CD4-positive, alpha-beta T cell (primary cell): ENCODE data around the gene LMBR1L. TPM values are rescaled to one million over a fixed set of nuclear protein-coding genes. Genes with fewer than 3 reads are reported as not detected.

ENCODE experiments used
- ATAC-seq: fragments of 200-7000 bp; cut with Tn5 transposase; one replicate; pipeline ENCODE4 v1.10.0; 2022; ENCODE audit warnings: mild to moderate bottlenecking; ENCODE audit not compliant: poor library complexity
- CTCF ChIA-PET: fragments of 350-600 bp; sonication (Branson Sonifier 250); formaldehyde crosslinking; loops from one replicate; lab custom pipeline; 2021; ENCODE audit warnings: antibody characterized with exemption, inconsistent platforms; lab: Charles Lee
- POLR2A ChIA-PET: fragments of 350-600 bp; sonication (Branson Sonifier 250); formaldehyde crosslinking; loops from one replicate; lab custom pipeline; 2021; ENCODE audit warnings: antibody characterized with exemption, inconsistent platforms; lab: Charles Lee
- DNase-seq, 14 experiments: peaks; one replicate each; pipeline ENCODE4 v3.0.0-alpha.2; 2013 to 2020; ENCODE audit warnings: mixed read lengths in 2 of 14
- H3K27ac ChIP-seq, 2 donors: one replicate each; pipeline versions ENCODE4 v1.5.1 to v1.7.0; 2013; ENCODE audit warnings: low read length in 2 of 2, low read depth in 1 of 2, mild to moderate bottlenecking in 1 of 2
- H3K27me3 ChIP-seq, 2 experiments: 1 replicate in 1 of 2; 2 replicates in 1 of 2; pipeline versions ENCODE4 v1.6.1 to v1.7.0; 2013; ENCODE audit warnings: low read length in 2 of 2, control low read depth in 1 of 2, mild to moderate bottlenecking in 1 of 2, moderate library complexity in 1 of 2; ENCODE audit not compliant: insufficient read depth in 2 of 2, control insufficient read depth in 1 of 2
- H3K36me3 ChIP-seq: one replicate; pipeline ENCODE4 v1.6.1; 2013; ENCODE audit warnings: low read length, control low read depth; ENCODE audit not compliant: insufficient read depth
- H3K4me1 ChIP-seq: one replicate; pipeline ENCODE4 v1.6.1; 2013; ENCODE audit warnings: low read length, control low read depth; ENCODE audit not compliant: insufficient read depth
- H3K4me3 ChIP-seq: one replicate; pipeline ENCODE4 v1.5.1; 2013; ENCODE audit warnings: mild to moderate bottlenecking, low read length, moderate library complexity
- H3K9me3 ChIP-seq, 2 experiments: 1 replicate in 1 of 2; 2 replicates in 1 of 2; pipeline versions ENCODE4 v1.6.1 to v1.7.0; 2013; ENCODE audit warnings: low read length in 2 of 2, mild to moderate bottlenecking in 2 of 2, control low read depth in 1 of 2, moderate library complexity in 1 of 2; ENCODE audit not compliant: control insufficient read depth in 1 of 2, insufficient read depth in 1 of 2
- H3K27ac Mint-ChIP-seq: one replicate; pipeline ENCODE4 v1.8.0; 2020; ENCODE audit warnings: mixed read lengths
- H3K27me3 Mint-ChIP-seq: one replicate; pipeline ENCODE4 v1.8.0; 2021; ENCODE audit warnings: mixed read lengths
- H3K36me3 Mint-ChIP-seq: one replicate; pipeline ENCODE4 v1.8.0; 2021; ENCODE audit warnings: low read depth, mixed read lengths
- H3K4me1 Mint-ChIP-seq: one replicate; pipeline ENCODE4 v1.8.0; 2021; ENCODE audit warnings: low read depth, mixed read lengths
- H3K4me3 Mint-ChIP-seq: one replicate; pipeline ENCODE4 v1.8.0; 2020; ENCODE audit warnings: mild to moderate bottlenecking, mixed read lengths
- H3K9me3 Mint-ChIP-seq: one replicate; pipeline ENCODE4 v1.8.0; 2020; ENCODE audit warnings: mixed read lengths
- intact Hi-C, 2 experiments: fragments of 100-400 bp; cut with DNase I in 1 of 2; cut with micrococcal nuclease in 1 of 2; formaldehyde crosslinking; loops; one replicate each; pipeline versions ENCODE4 v1.15.1 to v1.9.0; 2023 to 2025; cut with DNase I, micrococcal nuclease
- total RNA-seq, 174 experiments: library from RNA in 2 of 174; stranded (reverse) in 2 of 174; gene quantifications; one replicate each; pipeline ENCODE4 v1.2.3 and lab custom pipeline; 2021 to 2026
- TF ChIP-seq, protein P1 (sequence below): fragments of 200-600 bp; IDR thresholded peaks from one replicate; pipeline ENCODE4 v1.8.0; 2022; ENCODE audit warnings: antibody characterized with exemption, mild to moderate bottlenecking

Gene LMBR1L
- total RNA-seq, 2 experiments from 2014 or later, result 401 to 418 TPM

DNA sequence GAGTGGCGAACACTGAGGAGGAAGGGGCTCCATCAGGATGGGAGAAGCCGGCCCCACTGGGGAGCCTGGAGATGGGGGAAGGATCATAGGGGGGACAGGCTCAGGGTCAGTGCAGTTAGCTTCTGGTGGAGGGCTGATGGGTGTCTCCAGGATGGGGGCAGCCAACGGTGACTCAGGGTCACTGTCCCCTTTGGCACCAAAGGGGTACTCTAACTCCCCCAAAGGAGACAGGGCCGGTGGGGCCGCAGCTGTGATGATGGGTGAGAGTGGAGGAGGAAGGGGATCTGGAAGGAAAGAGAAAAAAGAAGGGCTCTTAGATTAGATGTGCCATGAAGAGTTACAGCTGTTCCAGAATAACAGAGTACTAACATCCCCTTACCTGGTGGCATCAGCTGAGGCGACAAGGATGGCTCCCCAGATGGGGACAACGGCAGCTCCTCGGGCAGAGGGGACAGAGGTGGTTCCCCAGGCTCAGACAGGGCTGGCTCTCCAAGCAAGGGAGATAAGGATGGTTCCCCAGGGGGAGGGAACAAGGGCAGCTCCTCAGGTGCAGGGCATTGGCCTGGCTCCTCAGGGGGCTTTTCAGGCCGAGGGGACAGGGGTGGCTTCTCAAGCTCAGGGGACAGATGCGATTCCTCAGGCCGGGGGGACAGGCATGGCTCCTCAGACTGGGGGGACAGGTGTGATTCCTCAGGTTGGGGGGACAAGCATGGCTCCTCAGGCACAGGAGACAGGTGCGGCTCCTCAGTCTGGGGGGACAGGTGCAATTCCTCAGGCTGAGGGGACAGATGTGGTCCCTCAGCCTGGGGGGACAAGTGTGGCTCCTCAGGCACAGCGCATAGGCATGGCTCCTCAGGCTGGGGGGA is 59.9 kb downstream of the LMBR1L start:
- no peak overlapping the region for H3K27ac ChIP-seq
- intact Hi-C loops, result no loop called here
- TF ChIP-seq, protein P1, sequence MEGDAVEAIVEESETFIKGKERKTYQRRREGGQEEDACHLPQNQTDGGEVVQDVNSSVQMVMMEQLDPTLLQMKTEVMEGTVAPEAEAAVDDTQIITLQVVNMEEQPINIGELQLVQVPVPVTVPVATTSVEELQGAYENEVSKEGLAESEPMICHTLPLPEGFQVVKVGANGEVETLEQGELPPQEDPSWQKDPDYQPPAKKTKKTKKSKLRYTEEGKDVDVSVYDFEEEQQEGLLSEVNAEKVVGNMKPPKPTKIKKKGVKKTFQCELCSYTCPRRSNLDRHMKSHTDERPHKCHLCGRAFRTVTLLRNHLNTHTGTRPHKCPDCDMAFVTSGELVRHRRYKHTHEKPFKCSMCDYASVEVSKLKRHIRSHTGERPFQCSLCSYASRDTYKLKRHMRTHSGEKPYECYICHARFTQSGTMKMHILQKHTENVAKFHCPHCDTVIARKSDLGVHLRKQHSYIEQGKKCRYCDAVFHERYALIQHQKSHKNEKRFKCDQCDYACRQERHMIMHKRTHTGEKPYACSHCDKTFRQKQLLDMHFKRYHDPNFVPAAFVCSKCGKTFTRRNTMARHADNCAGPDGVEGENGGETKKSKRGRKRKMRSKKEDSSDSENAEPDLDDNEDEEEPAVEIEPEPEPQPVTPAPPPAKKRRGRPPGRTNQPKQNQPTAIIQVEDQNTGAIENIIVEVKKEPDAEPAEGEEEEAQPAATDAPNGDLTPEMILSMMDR, result no peak
- Mint-ChIP-seq H3K27me3 (no peaks in the 10 kb centered on the region), H3K27ac (no peak overlapping the region), H3K4me1 (peaks cover 18% of the 10 kb centered on the region), H3K9me3 (no peaks in the 10 kb centered on the region), H3K36me3 (peaks cover 97% of the 10 kb centered on the region), H3K4me3 (no peak overlapping the region)
- no peak overlapping the region for H3K4me3 ChIP-seq
- no peaks in the 10 kb centered on the region for H3K27me3 ChIP-seq
- DNase-seq, result no peak
- CTCF ChIA-PET, result interaction anchor here (0.9 kb wide), 1 partner anchor 160 kb away, joined by 3 read pairs; no protein-coding TSS in a partner anchor
- no peaks in the 10 kb centered on the region for H3K9me3 ChIP-seq
- H3K36me3 ChIP-seq, result peaks cover 95% of the 10 kb centered on the region
- ATAC-seq, result no peak
- peaks cover 20% of the 10 kb centered on the region for H3K4me1 ChIP-seq
- POLR2A ChIA-PET, result no interaction called here

GRCh38 chr12:49049566-49050224 is 61.0 kb downstream of the LMBR1L start:
- TF ChIP-seq, protein P1, result no peak
- POLR2A ChIA-PET, result no interaction called here
- H3K36me3 ChIP-seq, result peaks cover 98% of the 10 kb centered on the region
- H3K4me1 ChIP-seq, result peaks cover 10% of the 10 kb centered on the region
- Mint-ChIP-seq H3K27me3 (no peaks in the 10 kb centered on the region), H3K27ac (no peak overlapping the region), H3K36me3 (peaks cover 98% of the 10 kb centered on the region), H3K4me1 (peaks cover 8% of the 10 kb centered on the region), H3K4me3 (no peak overlapping the region), H3K9me3 (no peaks in the 10 kb centered on the region)
- H3K27ac ChIP-seq, result no peak overlapping the region
- H3K9me3 ChIP-seq, result no peaks in the 10 kb centered on the region
- H3K27me3 ChIP-seq, result no peaks in the 10 kb centered on the region
- CTCF ChIA-PET, result no interaction called here
- ATAC-seq (no peak), DNase-seq (no peak)
- H3K4me3 ChIP-seq, result no peak overlapping the region
- intact Hi-C loops, result no loop called here

GRCh38 chr12:49048953-49049352 is 61.7 kb downstream of the LMBR1L start:
- H3K4me1 ChIP-seq, result peaks cover 9% of the 10 kb centered on the region
- no peaks in the 10 kb centered on the region for H3K27me3 ChIP-seq
- Mint-ChIP-seq H3K27me3 (no peaks in the 10 kb centered on the region), H3K9me3 (no peaks in the 10 kb centered on the region), H3K27ac (no peak overlapping the region), H3K36me3 (peaks cover 100% of the 10 kb centered on the region), H3K4me1 (peaks cover 4% of the 10 kb centered on the region), H3K4me3 (no peak overlapping the region)
- POLR2A ChIA-PET, result no interaction called here
- intact Hi-C loops, result no loop called here
- H3K36me3 ChIP-seq, result peaks cover 98% of the 10 kb centered on the region
- no peaks in the 10 kb centered on the region for H3K9me3 ChIP-seq
- H3K27ac ChIP-seq, result no peak overlapping the region
- DNase-seq, result no peak
- H3K4me3 ChIP-seq, result no peak overlapping the region
- CTCF ChIA-PET, result no interaction called here
- TF ChIP-seq, protein P1, result no peak
- no peak for ATAC-seq

Other genes with a start within 250 kb of the LMBR1L start
- 1 to 10 TPM; 4.8 to 5.7 TPM for gene RND1, start 245.0 kb downstream of the LMBR1L start, total RNA-seq
- 10 to 100 TPM; 82.3 to 85.9 TPM for gene FKBP11, start 185.4 kb downstream of the LMBR1L start, total RNA-seq
- gene ARF3, start 153.4 kb downstream of the LMBR1L start, total RNA-seq, result 10 to 100 TPM; 32.0 to 34.6 TPM
- gene WNT10B, start 139.1 kb downstream of the LMBR1L start, total RNA-seq, result 10 to 100 TPM; 10.8 TPM
- 1 to 10 TPM; 1.8 to 2.7 TPM for gene WNT1, start 132.5 kb downstream of the LMBR1L start, total RNA-seq
- gene DDN, start 111.5 kb downstream of the LMBR1L start, total RNA-seq, result under 1 TPM; 0.30 to 0.47 TPM
- 10 to 100 TPM; 34.6 to 38.2 TPM for gene PRKAG1, start 92.1 kb downstream of the LMBR1L start, total RNA-seq
- gene KMT2D, start 50.1 kb downstream of the LMBR1L start, total RNA-seq, result 100 to 1,000 TPM; 107 to 110 TPM
- 1 to 10 TPM; 5.1 to 6.0 TPM for gene RHEBL1, start 40.9 kb downstream of the LMBR1L start, total RNA-seq
- gene DHH, start 16.0 kb downstream of the LMBR1L start, total RNA-seq, result 1 to 10 TPM in 1 of 2 experiments, under 1 TPM in 1; 0.71 to 1.1 TPM
- 100 to 1,000 TPM; 116 to 120 TPM for gene TUBA1B, start 20.5 kb upstream of the LMBR1L start, total RNA-seq
- gene TUBA1A, start 78.2 kb upstream of the LMBR1L start, total RNA-seq, result 100 to 1,000 TPM; 295 to 305 TPM
- gene TUBA1C, start 154.2 kb upstream of the LMBR1L start, total RNA-seq, result 10 to 100 TPM; 23.4 to 28.9 TPM
- under 1 TPM in 1 of 2 experiments, not detected in 1; 0.56 TPM for gene PRPH, start 184.3 kb upstream of the LMBR1L start, total RNA-seq
- under 1 TPM; 0.30 to 0.31 TPM for gene TROAP, start 212.4 kb upstream of the LMBR1L start, total RNA-seq
- gene C1QL4, start 226.3 kb upstream of the LMBR1L start, total RNA-seq, result not detected
- gene DNAJC22, start 236.0 kb upstream of the LMBR1L start, total RNA-seq, result not detected